Fibroblast of lung (primary cell): ENCODE data around the gene LINC00237. TPM values are rescaled to one million over a fixed set of nuclear protein-coding genes. Genes with fewer than 3 reads are reported as not detected.

ENCODE experiments used
- DNase-seq, 2 donors: peaks; one replicate each; pipeline versions ENCODE4 v3.0.0 to v3.0.0-alpha.2; 2010; ENCODE audit warnings: low read depth in 2 of 2
- H2AFZ ChIP-seq: 2 replicates; pipeline ENCODE4 v1.5.1; 2012; ENCODE audit warnings: low read length, control low read depth, inconsistent platforms
- H3K27ac ChIP-seq: 2 replicates; pipeline ENCODE4 v1.5.1; 2011; ENCODE audit warnings: low read length, control low read depth; ENCODE audit not compliant: insufficient read depth
- H3K27me3 ChIP-seq: 2 replicates; pipeline ENCODE4 v1.5.1; 2011; ENCODE audit warnings: mild to moderate bottlenecking, low read length; ENCODE audit not compliant: control insufficient read depth, insufficient read depth
- H3K36me3 ChIP-seq: 2 replicates; pipeline ENCODE4 v1.5.1; 2011; ENCODE audit warnings: low read length; ENCODE audit not compliant: control insufficient read depth, insufficient read depth
- H3K4me1 ChIP-seq: 2 replicates; pipeline ENCODE4 v1.5.1; 2011; ENCODE audit warnings: low read length; ENCODE audit not compliant: control insufficient read depth, insufficient read depth; ENCODE audit errors: extremely low read depth
- H3K4me2 ChIP-seq: 2 replicates; pipeline ENCODE4 v1.5.1; 2011; ENCODE audit warnings: low read length, control low read depth; ENCODE audit not compliant: insufficient read depth; ENCODE audit errors: extremely low read depth
- H3K4me3 ChIP-seq, 4 experiments: fragments of 200-600 bp in 1 of 4; sonication (generic) in 1 of 4; replicated peaks in 1 of 4; 2 replicates each; pipeline ENCODE4 v1.5.1; 2011 to 2016; ENCODE audit warnings: low read length in 4 of 4, low read depth in 3 of 4, mild to moderate bottlenecking in 3 of 4, control low read depth in 2 of 4, inconsistent platforms in 1 of 4, mixed read lengths in 1 of 4; ENCODE audit not compliant: insufficient read depth in 1 of 4; ENCODE audit errors: control extremely low read depth in 1 of 4
- H3K79me2 ChIP-seq: 2 replicates; pipeline ENCODE4 v1.5.1; 2012; ENCODE audit warnings: mild to moderate bottlenecking, low read length, inconsistent platforms; ENCODE audit not compliant: control insufficient read depth, insufficient read depth
- H3K9ac ChIP-seq: 2 replicates; pipeline ENCODE4 v1.5.1; 2011; ENCODE audit warnings: mild to moderate bottlenecking, low read length, control low read depth; ENCODE audit not compliant: insufficient read depth
- H3K9me3 ChIP-seq: 2 replicates; pipeline ENCODE4 v1.5.1; 2012; ENCODE audit warnings: low read depth, low read length; ENCODE audit not compliant: control insufficient read depth, insufficient read depth
- H4K20me1 ChIP-seq: 2 replicates; pipeline ENCODE4 v1.5.1; 2011; ENCODE audit warnings: low read length; ENCODE audit not compliant: control insufficient read depth, insufficient read depth; ENCODE audit errors: extremely low read depth
- EZH2 ChIP-seq: IDR thresholded peaks from 2 replicates; pipeline ENCODE4 v1.5.1; 2012; ENCODE audit warnings: low read length, control low read depth, mild to moderate bottlenecking; ENCODE audit errors: missing control alignments
- polyA plus RNA-seq, 2 donors: library from polyadenylated mRNA; depleted of rRNA in 1 of 2; stranded (reverse) in 1 of 2; unstranded in 1 of 2; fragments of >200 nt; gene quantifications; 2 replicates each; pipeline ENCODE4 v1.2.1, GENCODE V29; 2011 to 2012; ENCODE audit warnings: missing spikeins in 1 of 2
- total RNA-seq: library from RNA; depleted of rRNA; stranded (reverse); fragments of >200 nt; gene quantifications from 2 replicates; pipeline ENCODE4 v1.2.1, GENCODE V29; 2014
- TF ChIP-seq, protein P1 (sequence below), 2 donors: IDR thresholded peaks in 1 of 2; conservative IDR thresholded peaks in 1 of 2; 1 replicate in 1 of 2; 2 replicates in 1 of 2; pipeline ENCODE4 v1.5.1; 2011 to 2012; ENCODE audit warnings: low read length in 2 of 2, control low read depth in 1 of 2, inconsistent platforms in 1 of 2, low read depth in 1 of 2, mild to moderate bottlenecking in 1 of 2

Gene LINC00237
- total and polyA plus RNA-seq, 2 donors (not counting 1 experiment from before 2014, with no cell fraction given): not detected

DNA sequence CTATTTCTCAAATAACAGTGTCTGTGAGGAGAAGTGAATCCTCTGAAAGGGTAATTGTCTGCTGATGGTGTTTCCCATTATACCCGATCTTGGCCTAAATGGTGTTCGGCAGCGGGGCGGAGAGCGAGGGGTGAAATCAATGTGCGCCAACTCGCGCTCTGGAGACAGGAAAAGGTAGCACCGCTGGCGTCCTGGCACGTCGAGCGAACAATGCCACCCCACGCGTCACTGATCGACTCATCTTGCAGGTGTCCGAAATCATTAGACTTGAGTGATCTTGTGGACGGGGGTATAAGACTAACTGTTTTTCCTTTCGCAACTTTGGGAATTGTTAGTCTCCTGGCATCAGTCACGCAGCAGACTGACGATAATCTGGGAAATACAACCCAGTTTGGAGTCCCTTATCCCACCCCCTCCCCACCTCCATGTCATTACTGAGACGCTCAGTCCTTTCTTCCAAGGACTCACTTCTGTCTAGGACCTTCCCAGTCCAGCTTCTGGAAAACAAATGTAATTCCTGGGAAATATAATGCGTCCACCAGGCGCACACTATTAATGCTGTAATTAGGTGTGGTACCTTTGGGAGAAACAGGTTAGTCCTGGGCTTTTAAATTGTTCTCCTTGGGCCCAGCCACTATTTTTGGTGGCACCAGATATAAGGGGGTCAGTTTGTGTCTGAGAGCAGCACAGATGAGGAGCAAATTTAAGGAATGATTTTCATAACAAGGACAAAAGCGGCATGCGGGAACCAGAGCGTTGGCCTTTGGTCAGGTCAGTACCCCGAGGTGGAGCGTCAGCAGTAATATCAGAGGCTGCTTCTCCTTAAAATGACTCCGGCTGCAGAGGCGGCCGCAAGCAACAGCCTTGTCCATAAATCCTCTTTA lies 2.3 kb downstream of the LINC00237 start:
- H3K27me3 ChIP-seq: peaks cover 81% of the 10 kb centered on the region

DNA sequence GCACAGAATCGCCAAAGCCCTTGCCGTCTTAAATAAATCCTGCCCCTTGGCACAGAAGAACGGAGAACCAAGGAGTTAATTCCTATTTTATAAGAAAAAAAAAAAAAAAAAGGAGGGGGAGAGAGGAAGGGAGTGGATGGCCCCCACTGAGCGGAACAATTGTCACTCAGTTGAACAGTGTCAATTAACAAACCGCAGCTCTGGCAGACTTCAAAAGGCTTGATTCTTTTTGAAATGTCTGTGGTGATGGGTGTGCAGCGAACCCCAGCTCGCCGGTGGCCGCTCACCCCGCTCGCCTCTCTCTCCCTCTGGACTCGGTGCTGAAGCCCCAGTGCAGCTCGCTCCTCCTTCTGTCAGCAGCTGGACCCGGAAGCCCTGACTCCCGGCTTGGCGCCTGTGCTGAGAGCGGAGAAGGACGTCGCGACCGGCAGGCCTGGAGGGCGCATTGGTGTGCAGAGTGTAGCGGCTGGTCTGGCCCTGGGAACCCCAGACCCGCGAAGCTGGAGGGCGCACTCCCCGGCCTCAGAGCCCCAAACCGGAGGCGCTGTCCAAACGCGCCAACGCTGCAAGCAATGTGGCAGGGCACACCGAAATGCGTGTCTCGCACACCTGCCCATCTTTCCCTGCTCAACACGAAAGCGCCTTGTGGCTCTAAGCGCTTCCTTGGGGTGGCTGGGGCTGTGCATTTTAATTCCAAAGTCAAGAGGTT lies 3.4 kb downstream of the LINC00237 start:
- H2AFZ ChIP-seq: no peak overlapping the region
- no peak overlapping the region for H3K4me3 ChIP-seq
- no peaks in the 10 kb centered on the region for H3K4me1 ChIP-seq
- no peaks in the 10 kb centered on the region for H3K9me3 ChIP-seq
- H3K27me3 ChIP-seq: peaks cover 82% of the 10 kb centered on the region
- no peak overlapping the region for H3K9ac ChIP-seq
- no peak overlapping the region for H3K4me2 ChIP-seq
- no peak overlapping the region for H3K27ac ChIP-seq
- H3K36me3 ChIP-seq: no peaks in the 10 kb centered on the region
- DNase-seq: no peak
- no peak for TF ChIP-seq EZH2
- TF ChIP-seq, protein P1, sequence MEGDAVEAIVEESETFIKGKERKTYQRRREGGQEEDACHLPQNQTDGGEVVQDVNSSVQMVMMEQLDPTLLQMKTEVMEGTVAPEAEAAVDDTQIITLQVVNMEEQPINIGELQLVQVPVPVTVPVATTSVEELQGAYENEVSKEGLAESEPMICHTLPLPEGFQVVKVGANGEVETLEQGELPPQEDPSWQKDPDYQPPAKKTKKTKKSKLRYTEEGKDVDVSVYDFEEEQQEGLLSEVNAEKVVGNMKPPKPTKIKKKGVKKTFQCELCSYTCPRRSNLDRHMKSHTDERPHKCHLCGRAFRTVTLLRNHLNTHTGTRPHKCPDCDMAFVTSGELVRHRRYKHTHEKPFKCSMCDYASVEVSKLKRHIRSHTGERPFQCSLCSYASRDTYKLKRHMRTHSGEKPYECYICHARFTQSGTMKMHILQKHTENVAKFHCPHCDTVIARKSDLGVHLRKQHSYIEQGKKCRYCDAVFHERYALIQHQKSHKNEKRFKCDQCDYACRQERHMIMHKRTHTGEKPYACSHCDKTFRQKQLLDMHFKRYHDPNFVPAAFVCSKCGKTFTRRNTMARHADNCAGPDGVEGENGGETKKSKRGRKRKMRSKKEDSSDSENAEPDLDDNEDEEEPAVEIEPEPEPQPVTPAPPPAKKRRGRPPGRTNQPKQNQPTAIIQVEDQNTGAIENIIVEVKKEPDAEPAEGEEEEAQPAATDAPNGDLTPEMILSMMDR (conservative IDR thresholded peaks at IDR 0.05 in 1 of 2, IDR thresholded peaks at IDR 0.05 in 1 of 2; ENCODE audit: low read depth in 1 of 2, low read length in 2 of 2): no peak
- H3K79me2 ChIP-seq: no peaks in the 10 kb centered on the region
- H4K20me1 ChIP-seq: no peaks in the 10 kb centered on the region

More for the DNA sequence above, 2.3 kb downstream of the LINC00237 start:
- Histone ChIP-seq H3K9ac (no peak overlapping the region), H3K9me3 (no peaks in the 10 kb centered on the region), H4K20me1 (no peaks in the 10 kb centered on the region), H2AFZ (no peak overlapping the region), H3K36me3 (no peaks in the 10 kb centered on the region), H3K27ac (no peak overlapping the region), H3K4me3 (no peak overlapping the region), H3K4me1 (no peaks in the 10 kb centered on the region), H3K4me2 (no peak overlapping the region), H3K79me2 (no peaks in the 10 kb centered on the region)
- no peak for DNase-seq
- peak; percentile 82 for TF ChIP-seq EZH2
- TF ChIP-seq, protein P1 (conservative IDR thresholded peaks at IDR 0.05 in 1 of 2, IDR thresholded peaks at IDR 0.05 in 1 of 2; ENCODE audit: low read depth in 1 of 2, low read length in 2 of 2): no peak

DNA sequence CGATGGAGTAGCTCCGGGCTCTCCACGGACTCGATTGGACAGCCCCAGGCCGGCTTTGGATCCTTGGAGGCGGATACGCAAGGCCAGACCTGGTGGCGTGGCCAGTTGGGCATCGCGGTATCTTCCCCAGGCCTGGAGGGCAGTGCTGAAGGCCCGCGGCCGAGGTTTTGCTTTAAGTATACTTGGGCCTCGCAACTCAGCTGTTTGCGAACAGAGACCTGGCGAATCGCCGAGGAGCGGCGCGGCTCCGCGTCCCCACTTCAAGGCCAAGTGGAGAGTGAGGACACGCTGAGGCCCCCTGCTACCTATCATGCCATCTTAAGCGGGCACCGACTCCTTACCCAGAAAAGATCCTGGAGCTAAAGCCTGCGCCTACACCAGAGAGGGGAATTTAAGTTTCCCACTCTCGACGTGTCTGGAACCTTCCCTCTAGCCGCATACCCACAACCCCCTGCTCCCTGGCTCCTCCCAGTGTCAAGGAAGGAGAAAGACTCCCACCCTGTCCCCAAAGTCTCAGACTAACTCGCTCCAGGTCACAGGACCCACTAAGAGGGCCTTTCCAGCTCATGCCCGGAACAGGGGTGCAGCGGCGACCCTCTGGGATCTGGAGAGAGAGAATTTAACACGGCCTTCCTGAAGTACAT lies 4.1 kb downstream of the LINC00237 start:
- Histone ChIP-seq H3K9ac (no peak overlapping the region), H3K79me2 (no peaks in the 10 kb centered on the region), H3K27ac (no peak overlapping the region), H3K36me3 (no peaks in the 10 kb centered on the region), H3K27me3 (peaks cover 76% of the 10 kb centered on the region), H3K4me2 (no peak overlapping the region), H3K4me3 (no peak overlapping the region), H3K4me1 (no peaks in the 10 kb centered on the region), H2AFZ (no peak overlapping the region), H4K20me1 (no peaks in the 10 kb centered on the region), H3K9me3 (no peaks in the 10 kb centered on the region)
- DNase-seq: no peak
- TF ChIP-seq, protein P1 (conservative IDR thresholded peaks at IDR 0.05 in 1 of 2, IDR thresholded peaks at IDR 0.05 in 1 of 2; ENCODE audit: low read depth in 1 of 2, low read length in 2 of 2): no peak
- peak; percentile 77 for TF ChIP-seq EZH2
